Activated CD4-positive, alpha-beta memory T cell treated with anti-CD3 and anti-CD28 coated beads, Interleukin-2, amount 10 ng/mL, durations not matched to agents 7 days and 5 days (primary cell): ENCODE measurements around the gene ADAMTSL4. TPM values are rescaled to one million over a fixed set of nuclear protein-coding genes. Genes with fewer than 3 reads are reported as not detected.
"Not testable (repeated sequence)": the region's sequence is repeated elsewhere in the genome, so short reads cannot be mapped to it uniquely, and the experiment has no call there.

Source experiments
- CTCF ChIA-PET: fragments of 350-600 bp; sonication (Branson Sonifier 250); formaldehyde crosslinking; loops from one replicate; lab custom pipeline; 2021; ENCODE audit warnings: antibody characterized with exemption, inconsistent platforms; lab: Charles Lee
- POLR2A ChIA-PET: fragments of 350-600 bp; sonication (Branson Sonifier 250); formaldehyde crosslinking; loops from one replicate; lab custom pipeline; 2021; ENCODE audit warnings: antibody characterized with exemption; lab: Charles Lee
- DNase-seq: peaks from one replicate; pipeline ENCODE4 v3.0.0-alpha.2; 2020
- H3K27ac Mint-ChIP-seq: one replicate; pipeline ENCODE4 v1.8.0; 2021; ENCODE audit warnings: mild to moderate bottlenecking, mixed read lengths
- H3K27me3 Mint-ChIP-seq: one replicate; pipeline ENCODE4 v1.8.0; 2021; ENCODE audit warnings: mixed read lengths
- H3K36me3 Mint-ChIP-seq: one replicate; pipeline ENCODE4 v1.8.0; 2021; ENCODE audit warnings: low read depth, mixed read lengths
- H3K4me1 Mint-ChIP-seq: one replicate; pipeline ENCODE4 v1.8.0; 2021; ENCODE audit warnings: mixed read lengths
- H3K4me3 Mint-ChIP-seq: one replicate; pipeline ENCODE4 v1.8.0; 2021; ENCODE audit warnings: mild to moderate bottlenecking, mixed read lengths
- H3K9me3 Mint-ChIP-seq: one replicate; pipeline ENCODE4 v1.8.0; 2021; ENCODE audit warnings: mixed read lengths
- total RNA-seq, 2 experiments: library from RNA; stranded (reverse); gene quantifications; one replicate each; pipeline ENCODE4 v1.2.3, GENCODE V29; 2021

Gene ADAMTSL4
- total RNA-seq, 2 experiments from 2014 or later: 1.4 to 1.6 TPM

GRCh38 chr1:150564051-150564991 is 15.1 kb downstream of the ADAMTSL4 start:
- peaks cover 23% of the 10 kb centered on the region for H3K36me3 Mint-ChIP-seq
- DNase-seq: peak; percentile 53
- peak overlapping the region; percentile 100 for H3K27ac Mint-ChIP-seq
- peak overlapping the region; percentile 87 for H3K4me3 Mint-ChIP-seq
- ChIA-PET POLR2A (interaction anchor here (0.8 to 18.0 kb wide), 17 partner anchors 13 to 678 kb away, joined by 3 to 1377 read pairs (median 5); partner anchors contain the start of genes ADAMTSL4, ENSA, FALEC and MCL1), CTCF (interaction anchor here (1.1 to 11.3 kb wide), 5 partner anchors 11 to 65 kb away, joined by 3 to 282 read pairs (median 4); partner anchors contain the start of genes ENSA and MCL1)
- H3K9me3 Mint-ChIP-seq: no peaks in the 10 kb centered on the region
- H3K4me1 Mint-ChIP-seq: peaks cover 84% of the 10 kb centered on the region
- H3K27me3 Mint-ChIP-seq: no peaks in the 10 kb centered on the region

GRCh38 chr1:150565240-150565991 is 16.2 kb downstream of the ADAMTSL4 start:
- Mint-ChIP-seq H3K4me1 (peaks cover 88% of the 10 kb centered on the region), H3K27ac (peak overlapping the region; percentile 100), H3K36me3 (peaks cover 34% of the 10 kb centered on the region), H3K4me3 (peak overlapping the region; percentile 34)
- POLR2A ChIA-PET: interaction anchor here (0.8 to 18.0 kb wide), 10 partner anchors 12 to 678 kb away, joined by 3 to 1377 read pairs (median 5); partner anchors contain the start of genes ENSA, FALEC, MCL1 and MINDY1
- DNase-seq, H3K27me3 Mint-ChIP-seq, H3K9me3 Mint-ChIP-seq: not testable (repeated sequence)
- CTCF ChIA-PET: interaction anchor here (1.1 to 11.3 kb wide), 3 partner anchors 10 to 52 kb away, joined by 4 to 282 read pairs (median 264); partner anchors contain the start of gene MCL1

- Mint-ChIP-seq H3K27ac (peak overlapping the region; percentile 99), H3K27me3 (no peaks in the 10 kb centered on the region), H3K36me3 (peaks cover 41% of the 10 kb centered on the region), H3K4me1 (peaks cover 90% of the 10 kb centered on the region), H3K4me3 (peak overlapping the region; percentile 78), H3K9me3 (no peaks in the 10 kb centered on the region)
- DNase-seq: no peak
- POLR2A ChIA-PET: interaction anchor here (1.0 to 21.2 kb wide), 13 partner anchors 3 to 590 kb away, joined by 3 to 1377 read pairs (median 8); partner anchors contain the start of genes ADAMTSL4, ANP32E, APH1A and ENSA
- CTCF ChIA-PET: interaction anchor here (0.6 to 11.3 kb wide), 6 partner anchors 8 to 51 kb away, joined by 3 to 282 read pairs (median 3); partner anchors contain the start of genes FALEC and MCL1
Measured at GRCh38 chr1:150566589-150567340, 17.6 kb downstream of the ADAMTSL4 start.

GRCh38 chr1:150567341-150567716 is 18.1 kb downstream of the ADAMTSL4 start:
- Mint-ChIP-seq H3K4me3 (peak overlapping the region; percentile 78), H3K36me3 (peaks cover 46% of the 10 kb centered on the region), H3K27me3 (no peaks in the 10 kb centered on the region), H3K9me3 (no peaks in the 10 kb centered on the region), H3K4me1 (peaks cover 93% of the 10 kb centered on the region), H3K27ac (peak overlapping the region; percentile 99)
- CTCF ChIA-PET: interaction anchor here (0.6 to 11.3 kb wide), 5 partner anchors 8 to 52 kb away, joined by 3 to 282 read pairs (median 3); partner anchors contain the start of genes FALEC and MCL1
- DNase-seq: peak; percentile 83
- POLR2A ChIA-PET: interaction anchor here (0.8 to 21.2 kb wide), 15 partner anchors 3 to 589 kb away, joined by 3 to 1377 read pairs (median 7); partner anchors contain the start of genes ADAMTSL4, ANP32E, APH1A and CERS2

- Mint-ChIP-seq H3K27me3 (no peaks in the 10 kb centered on the region), H3K27ac (peak overlapping the region; percentile 99), H3K9me3 (no peaks in the 10 kb centered on the region), H3K4me3 (peak overlapping the region; percentile 78), H3K36me3 (peaks cover 50% of the 10 kb centered on the region), H3K4me1 (peaks cover 93% of the 10 kb centered on the region)
- POLR2A ChIA-PET: interaction anchor here (0.8 to 21.2 kb wide), 16 partner anchors 4 to 589 kb away, joined by 3 to 1377 read pairs (median 6); partner anchors contain the start of genes ADAMTSL4, ANP32E, APH1A and CERS2
- CTCF ChIA-PET: interaction anchor here (0.9 to 13.3 kb wide), 5 partner anchors 4 to 53 kb away, joined by 3 to 282 read pairs (median 264); partner anchors contain the start of genes FALEC and MCL1
- peak; percentile 69 for DNase-seq
Measured at GRCh38 chr1:150567717-150568593, 18.7 kb downstream of the ADAMTSL4 start.

GRCh38 chr1:150568594-150568966 is 19.4 kb downstream of the ADAMTSL4 start:
- peak overlapping the region; percentile 78 for H3K4me3 Mint-ChIP-seq
- no peak for DNase-seq
- ChIA-PET POLR2A (interaction anchor here (1.2 to 21.2 kb wide), 9 partner anchors 5 to 490 kb away, joined by 4 to 1377 read pairs (median 15); partner anchors contain the start of genes ADAMTSL4, ANP32E, ENSA and MCL1), CTCF (interaction anchor here (11.0 to 13.3 kb wide), 3 partner anchors 5 to 48 kb away, joined by 264 to 282 read pairs (median 282); partner anchors contain the start of gene MCL1)
- H3K36me3 Mint-ChIP-seq: peaks cover 56% of the 10 kb centered on the region
- H3K27ac Mint-ChIP-seq: peak overlapping the region; percentile 99
- H3K27me3 Mint-ChIP-seq: no peaks in the 10 kb centered on the region
- peaks cover 93% of the 10 kb centered on the region for H3K4me1 Mint-ChIP-seq
- no peaks in the 10 kb centered on the region for H3K9me3 Mint-ChIP-seq

GRCh38 chr1:150572918-150573647 is 23.9 kb downstream of the ADAMTSL4 start:
- H3K36me3 Mint-ChIP-seq: peaks cover 90% of the 10 kb centered on the region
- peak overlapping the region; percentile 99 for H3K27ac Mint-ChIP-seq
- peak overlapping the region; percentile 78 for H3K4me3 Mint-ChIP-seq
- no peaks in the 10 kb centered on the region for H3K27me3 Mint-ChIP-seq
- no peaks in the 10 kb centered on the region for H3K9me3 Mint-ChIP-seq
- ChIA-PET POLR2A (interaction anchor here (0.8 to 21.2 kb wide), 7 partner anchors 9 to 485 kb away, joined by 3 to 1377 read pairs (median 4); partner anchors contain the start of genes ENSA and TARS2), CTCF (interaction anchor here (0.7 to 13.3 kb wide), 2 partner anchors 9 to 77 kb away, joined by 3 to 282 read pairs; no protein-coding TSS in a partner anchor)
- DNase-seq: no peak
- H3K4me1 Mint-ChIP-seq: peaks cover 66% of the 10 kb centered on the region

GRCh38 chr1:150573648-150574071 is 24.5 kb downstream of the ADAMTSL4 start:
- H3K27ac Mint-ChIP-seq: peak overlapping the region; percentile 99
- H3K4me1 Mint-ChIP-seq: peaks cover 61% of the 10 kb centered on the region
- POLR2A ChIA-PET: interaction anchor here (1.0 to 21.2 kb wide), 7 partner anchors 10 to 485 kb away, joined by 3 to 1377 read pairs (median 114); partner anchors contain the start of genes ENSA and TARS2
- DNase-seq, H3K27me3 Mint-ChIP-seq, H3K9me3 Mint-ChIP-seq: not testable (repeated sequence)
- H3K4me3 Mint-ChIP-seq: peak overlapping the region; percentile 78
- peaks cover 94% of the 10 kb centered on the region for H3K36me3 Mint-ChIP-seq
- CTCF ChIA-PET: interaction anchor here (13.3 kb wide), 1 partner anchor 10 kb away, joined by 282 read pairs; no protein-coding TSS in a partner anchor

GRCh38 chr1:150574260-150575071 is 25.3 kb downstream of the ADAMTSL4 start:
- H3K36me3 Mint-ChIP-seq: peaks cover 95% of the 10 kb centered on the region
- peaks cover 54% of the 10 kb centered on the region for H3K4me1 Mint-ChIP-seq
- H3K27ac Mint-ChIP-seq: peak overlapping the region; percentile 99
- H3K27me3 Mint-ChIP-seq: no peaks in the 10 kb centered on the region
- ChIA-PET CTCF (interaction anchor here (0.8 to 13.3 kb wide), 3 partner anchors 10 to 47 kb away, joined by 4 to 282 read pairs (median 48); no protein-coding TSS in a partner anchor), POLR2A (interaction anchor here (3.2 to 21.2 kb wide), 4 partner anchors 11 to 688 kb away, joined by 9 to 1377 read pairs (median 182); partner anchors contain the start of gene ENSA)
- peak overlapping the region; percentile 98 for H3K4me3 Mint-ChIP-seq
- no peaks in the 10 kb centered on the region for H3K9me3 Mint-ChIP-seq
- DNase-seq: no peak
